Activated CD8-positive, alpha-beta T cell treated with anti-CD3 and anti-CD28 coated beads, Interleukin-2, amount 10 ng/mL, durations not matched to agents 7 days and 5 days (primary cell): Measurements from ENCODE around the gene MLKL. TPM values are rescaled to one million over a fixed set of nuclear protein-coding genes. Genes with fewer than 3 reads are reported as not detected.

Experiments used
- ATAC-seq: fragments of 150-1000 bp; cut with Tn5 transposase; one replicate; pipeline ENCODE4 v1.10.0; 2021; ENCODE audit warnings: moderate library complexity
- CTCF ChIA-PET: fragments of 350-600 bp; sonication (Branson Sonifier 250); formaldehyde crosslinking; loops from one replicate; lab custom pipeline; 2021; ENCODE audit warnings: antibody characterized with exemption; lab: Charles Lee
- POLR2A ChIA-PET: fragments of 350-600 bp; sonication (Branson Sonifier 250); formaldehyde crosslinking; loops from one replicate; lab custom pipeline; 2021; ENCODE audit warnings: antibody characterized with exemption; lab: Charles Lee
- DNase-seq: peaks from one replicate; pipeline ENCODE4 v3.0.0-alpha.2; 2020
- H3K27ac Mint-ChIP-seq: one replicate; pipeline ENCODE4 v1.8.0; 2021; ENCODE audit warnings: mild to moderate bottlenecking, mixed read lengths
- H3K27me3 Mint-ChIP-seq: one replicate; pipeline ENCODE4 v1.8.0; 2021; ENCODE audit warnings: low read depth, mixed read lengths
- H3K36me3 Mint-ChIP-seq: one replicate; pipeline ENCODE4 v1.8.0; 2021; ENCODE audit warnings: low read depth, mixed read lengths
- H3K4me1 Mint-ChIP-seq: one replicate; pipeline ENCODE4 v1.8.0; 2021; ENCODE audit warnings: low read depth, mixed read lengths
- H3K4me3 Mint-ChIP-seq: one replicate; pipeline ENCODE4 v1.8.0; 2021; ENCODE audit warnings: mild to moderate bottlenecking, mixed read lengths
- H3K9me3 Mint-ChIP-seq: one replicate; pipeline ENCODE4 v1.8.0; 2022; ENCODE audit warnings: mixed read lengths; ENCODE audit not compliant: insufficient read depth
- total RNA-seq, 2 experiments: library from RNA; stranded (reverse); gene quantifications; one replicate each; pipeline ENCODE4 v1.2.3, GENCODE V29; 2021

MLKL gene
- total RNA-seq, 2 experiments from 2014 or later, result 29.5 to 31.3 TPM

- ATAC-seq (no peak), DNase-seq (no peak)
- Mint-ChIP-seq H3K4me1 (peaks cover 23% of the 10 kb centered on the region), H3K36me3 (peaks cover 58% of the 10 kb centered on the region), H3K9me3 (no peaks in the 10 kb centered on the region), H3K4me3 (no peak overlapping the region), H3K27me3 (no peaks in the 10 kb centered on the region), H3K27ac (no peak overlapping the region)
- CTCF ChIA-PET, result interaction anchor here (0.6 to 2.5 kb wide), 6 partner anchors 11 to 470 kb away, joined by 3 to 12 read pairs (median 3); partner anchors contain the start of gene RFWD3
- POLR2A ChIA-PET, result no interaction called here
Measured at GRCh38 chr16:74649839-74650504, 50.7 kb downstream of the MLKL start.

- POLR2A ChIA-PET, result interaction anchor here (1.0 kb wide), 1 partner anchor 25 kb away, joined by 5 read pairs; the partner anchor contains the start of gene RFWD3
- Mint-ChIP-seq H3K27ac (no peak overlapping the region), H3K4me1 (no peaks in the 10 kb centered on the region), H3K36me3 (peaks cover 48% of the 10 kb centered on the region), H3K27me3 (no peaks in the 10 kb centered on the region), H3K9me3 (no peaks in the 10 kb centered on the region), H3K4me3 (no peak overlapping the region)
- ATAC-seq (no peak), DNase-seq (no peak)
- CTCF ChIA-PET, result interaction anchor here (1.4 to 1.5 kb wide), 2 partner anchors 10 to 12 kb away, joined by 6 to 8 read pairs; no protein-coding TSS in a partner anchor
Measured at GRCh38 chr16:74641969-74642368, 58.7 kb downstream of the MLKL start.

GRCh38 chr16:74637742-74638453 is 62.8 kb downstream of the MLKL start:
- ChIA-PET POLR2A (no interaction called here), CTCF (interaction anchor here (1.0 to 2.6 kb wide), 2 partner anchors 13 to 15 kb away, joined by 4 to 12 read pairs; no protein-coding TSS in a partner anchor)
- DNase-seq (no peak), ATAC-seq (no peak)
- H3K9me3 Mint-ChIP-seq, result no peaks in the 10 kb centered on the region
- H3K4me1 Mint-ChIP-seq, result no peaks in the 10 kb centered on the region
- no peak overlapping the region for H3K27ac Mint-ChIP-seq
- H3K4me3 Mint-ChIP-seq, result no peak overlapping the region
- H3K36me3 Mint-ChIP-seq, result peaks cover 41% of the 10 kb centered on the region
- H3K27me3 Mint-ChIP-seq, result no peaks in the 10 kb centered on the region

- ATAC-seq, result no peak
- POLR2A ChIA-PET, result interaction anchor here (1.0 kb wide), 1 partner anchor 31 kb away, joined by 4 read pairs; the partner anchor contains the start of gene RFWD3
- no peak for DNase-seq
- Mint-ChIP-seq H3K4me3 (no peak overlapping the region), H3K9me3 (no peaks in the 10 kb centered on the region), H3K27me3 (no peaks in the 10 kb centered on the region), H3K4me1 (no peaks in the 10 kb centered on the region), H3K36me3 (peaks cover 49% of the 10 kb centered on the region), H3K27ac (no peak overlapping the region)
- CTCF ChIA-PET, result interaction anchor here (2.3 to 2.4 kb wide), 2 partner anchors 13 to 16 kb away, joined by 8 to 10 read pairs; no protein-coding TSS in a partner anchor
Measured at GRCh38 chr16:74635303-74635702, 65.4 kb downstream of the MLKL start.

- DNase-seq (no peak), ATAC-seq (no peak)
- ChIA-PET POLR2A (interaction anchor here (1.6 kb wide), 1 partner anchor 35 kb away, joined by 4 read pairs; no protein-coding TSS in a partner anchor), CTCF (interaction anchor here (0.8 kb wide), 1 partner anchor 18 kb away, joined by 4 read pairs; no protein-coding TSS in a partner anchor)
- Mint-ChIP-seq H3K27me3 (no peaks in the 10 kb centered on the region), H3K9me3 (no peaks in the 10 kb centered on the region), H3K27ac (no peak overlapping the region), H3K36me3 (peaks cover 57% of the 10 kb centered on the region), H3K4me1 (peaks cover 4% of the 10 kb centered on the region), H3K4me3 (no peak overlapping the region)
Measured at GRCh38 chr16:74633686-74634085, 67.0 kb downstream of the MLKL start.

- Mint-ChIP-seq H3K36me3 (peaks cover 83% of the 10 kb centered on the region), H3K9me3 (no peaks in the 10 kb centered on the region), H3K27me3 (no peaks in the 10 kb centered on the region), H3K4me1 (peaks cover 19% of the 10 kb centered on the region), H3K27ac (no peak overlapping the region), H3K4me3 (no peak overlapping the region)
- ATAC-seq (no peak), DNase-seq (no peak)
- POLR2A ChIA-PET, result interaction anchor here (1.0 to 1.1 kb wide), 2 partner anchors 27 to 39 kb away, joined by 3 to 5 read pairs; partner anchors contain the start of gene RFWD3
- CTCF ChIA-PET, result interaction anchor here (2.0 kb wide), 1 partner anchor 24 kb away, joined by 10 read pairs; no protein-coding TSS in a partner anchor
Measured at GRCh38 chr16:74627506-74628220, 73.0 kb downstream of the MLKL start.

GRCh38 chr16:74626741-74627416 is 73.8 kb downstream of the MLKL start:
- CTCF ChIA-PET, result interaction anchor here (1.1 to 1.2 kb wide), 2 partner anchors 9 to 25 kb away, joined by 3 read pairs; no protein-coding TSS in a partner anchor
- H3K27me3 Mint-ChIP-seq, result no peaks in the 10 kb centered on the region
- POLR2A ChIA-PET, result no interaction called here
- peaks cover 83% of the 10 kb centered on the region for H3K36me3 Mint-ChIP-seq
- no peak overlapping the region for H3K4me3 Mint-ChIP-seq
- no peak for DNase-seq
- no peaks in the 10 kb centered on the region for H3K9me3 Mint-ChIP-seq
- no peak for ATAC-seq
- peaks cover 19% of the 10 kb centered on the region for H3K4me1 Mint-ChIP-seq
- H3K27ac Mint-ChIP-seq, result no peak overlapping the region

GRCh38 chr16:74625500-74626350 is 74.9 kb downstream of the MLKL start:
- H3K27ac Mint-ChIP-seq, result no peak overlapping the region
- H3K27me3 Mint-ChIP-seq, result no peaks in the 10 kb centered on the region
- CTCF ChIA-PET, result interaction anchor here (1.1 to 1.7 kb wide), 3 partner anchors 8 to 26 kb away, joined by 3 to 8 read pairs (median 3); partner anchors contain the start of gene GLG1
- H3K4me1 Mint-ChIP-seq, result peaks cover 19% of the 10 kb centered on the region
- DNase-seq, result no peak
- H3K9me3 Mint-ChIP-seq, result no peaks in the 10 kb centered on the region
- H3K4me3 Mint-ChIP-seq, result no peak overlapping the region
- H3K36me3 Mint-ChIP-seq, result peaks cover 89% of the 10 kb centered on the region
- ATAC-seq, result no peak
- POLR2A ChIA-PET, result no interaction called here

GRCh38 chr16:74623839-74624235 is 76.8 kb downstream of the MLKL start:
- ATAC-seq, result no peak
- POLR2A ChIA-PET, result no interaction called here
- peaks cover 80% of the 10 kb centered on the region for H3K36me3 Mint-ChIP-seq
- H3K4me3 Mint-ChIP-seq, result no peak overlapping the region
- H3K27me3 Mint-ChIP-seq, result no peaks in the 10 kb centered on the region
- CTCF ChIA-PET, result interaction anchor here (1.0 to 2.2 kb wide), 3 partner anchors 17 to 31 kb away, joined by 4 to 12 read pairs (median 8); partner anchors contain the start of gene GLG1
- peaks cover 16% of the 10 kb centered on the region for H3K4me1 Mint-ChIP-seq
- H3K9me3 Mint-ChIP-seq, result no peaks in the 10 kb centered on the region
- no peak for DNase-seq
- no peak overlapping the region for H3K27ac Mint-ChIP-seq

- peak; percentile 50 for ATAC-seq
- no peak for DNase-seq
- no peaks in the 10 kb centered on the region for H3K27me3 Mint-ChIP-seq
- H3K27ac Mint-ChIP-seq, result peak overlapping the region; percentile 31
- no peak overlapping the region for H3K4me3 Mint-ChIP-seq
- H3K4me1 Mint-ChIP-seq, result peaks cover 11% of the 10 kb centered on the region
- no peaks in the 10 kb centered on the region for H3K9me3 Mint-ChIP-seq
- ChIA-PET POLR2A (interaction anchor here (1.4 kb wide), 1 partner anchor 12 kb away, joined by 3 read pairs; no protein-coding TSS in a partner anchor), CTCF (interaction anchor here (0.6 to 2.2 kb wide), 19 partner anchors 9 to 319 kb away, joined by 3 to 12 read pairs (median 4); partner anchors contain the start of gene GLG1)
- peaks cover 75% of the 10 kb centered on the region for H3K36me3 Mint-ChIP-seq
Measured at GRCh38 chr16:74623214-74623838, 77.3 kb downstream of the MLKL start.
